GM20431 (cell line): ENCODE data around the gene SH3BP2.

ENCODE experiments used
- in situ Hi-C: fragments of 300-500 bp; cut with MseI, MboI; formaldehyde crosslinking; loops from one replicate; pipeline ENCODE4 v1.15.0; 2020; ENCODE audit warnings: low sequenced_read_pairs; ENCODE audit not compliant: unreplicated experiment

Gene SH3BP2, protein sequence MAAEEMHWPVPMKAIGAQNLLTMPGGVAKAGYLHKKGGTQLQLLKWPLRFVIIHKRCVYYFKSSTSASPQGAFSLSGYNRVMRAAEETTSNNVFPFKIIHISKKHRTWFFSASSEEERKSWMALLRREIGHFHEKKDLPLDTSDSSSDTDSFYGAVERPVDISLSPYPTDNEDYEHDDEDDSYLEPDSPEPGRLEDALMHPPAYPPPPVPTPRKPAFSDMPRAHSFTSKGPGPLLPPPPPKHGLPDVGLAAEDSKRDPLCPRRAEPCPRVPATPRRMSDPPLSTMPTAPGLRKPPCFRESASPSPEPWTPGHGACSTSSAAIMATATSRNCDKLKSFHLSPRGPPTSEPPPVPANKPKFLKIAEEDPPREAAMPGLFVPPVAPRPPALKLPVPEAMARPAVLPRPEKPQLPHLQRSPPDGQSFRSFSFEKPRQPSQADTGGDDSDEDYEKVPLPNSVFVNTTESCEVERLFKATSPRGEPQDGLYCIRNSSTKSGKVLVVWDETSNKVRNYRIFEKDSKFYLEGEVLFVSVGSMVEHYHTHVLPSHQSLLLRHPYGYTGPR

DNA sequence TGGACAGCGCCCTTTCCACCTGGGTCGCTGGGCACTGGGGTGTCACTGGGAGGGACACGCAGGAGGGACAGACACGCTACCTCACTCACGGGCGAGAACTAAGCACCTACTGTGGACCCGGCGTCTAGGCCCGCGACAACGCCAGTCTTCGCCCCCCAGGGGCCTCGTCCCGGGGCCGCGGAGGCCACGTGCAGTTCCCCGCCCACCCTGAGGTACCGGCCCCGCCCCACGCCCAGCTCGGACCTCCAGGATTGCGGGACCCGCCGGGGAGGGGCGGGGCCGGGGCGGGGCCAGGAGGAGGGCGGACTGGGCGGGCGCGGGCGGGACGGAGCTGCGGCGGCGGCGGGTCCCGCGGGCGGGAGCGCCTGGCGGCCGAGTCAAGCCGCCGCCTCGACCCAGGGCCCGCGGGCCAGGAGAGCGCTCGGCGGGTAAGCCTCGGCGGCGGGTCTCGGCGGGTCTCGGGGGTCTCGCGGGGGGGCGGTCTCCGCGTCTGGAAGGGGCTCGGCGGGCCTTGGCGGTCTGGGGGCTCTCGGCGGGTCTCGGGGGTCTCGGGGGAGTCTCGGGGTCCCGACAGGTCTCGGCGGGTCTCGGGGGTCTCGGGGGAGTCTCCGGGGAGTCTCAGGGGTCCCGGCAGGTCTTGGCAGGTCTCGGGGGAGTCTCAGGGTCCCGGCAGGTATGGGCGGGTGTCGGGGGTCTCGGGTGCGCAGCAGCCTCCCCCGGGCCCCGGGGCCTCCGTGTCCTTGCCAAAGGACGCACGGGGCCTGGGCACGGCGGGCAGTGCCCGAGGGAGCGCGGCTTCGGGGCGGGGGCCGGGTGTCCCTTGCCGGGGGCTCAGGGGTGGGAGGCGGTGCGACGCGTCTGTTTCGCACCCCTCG, at the start of gene SH3BP2:
SH3BP2 (plus strand) TSS at position 375 of the 875 bp plus-strand sequence. CDS start 27,533 bp downstream, outside the sequence.
- in situ Hi-C loops = no loop called here

DNA sequence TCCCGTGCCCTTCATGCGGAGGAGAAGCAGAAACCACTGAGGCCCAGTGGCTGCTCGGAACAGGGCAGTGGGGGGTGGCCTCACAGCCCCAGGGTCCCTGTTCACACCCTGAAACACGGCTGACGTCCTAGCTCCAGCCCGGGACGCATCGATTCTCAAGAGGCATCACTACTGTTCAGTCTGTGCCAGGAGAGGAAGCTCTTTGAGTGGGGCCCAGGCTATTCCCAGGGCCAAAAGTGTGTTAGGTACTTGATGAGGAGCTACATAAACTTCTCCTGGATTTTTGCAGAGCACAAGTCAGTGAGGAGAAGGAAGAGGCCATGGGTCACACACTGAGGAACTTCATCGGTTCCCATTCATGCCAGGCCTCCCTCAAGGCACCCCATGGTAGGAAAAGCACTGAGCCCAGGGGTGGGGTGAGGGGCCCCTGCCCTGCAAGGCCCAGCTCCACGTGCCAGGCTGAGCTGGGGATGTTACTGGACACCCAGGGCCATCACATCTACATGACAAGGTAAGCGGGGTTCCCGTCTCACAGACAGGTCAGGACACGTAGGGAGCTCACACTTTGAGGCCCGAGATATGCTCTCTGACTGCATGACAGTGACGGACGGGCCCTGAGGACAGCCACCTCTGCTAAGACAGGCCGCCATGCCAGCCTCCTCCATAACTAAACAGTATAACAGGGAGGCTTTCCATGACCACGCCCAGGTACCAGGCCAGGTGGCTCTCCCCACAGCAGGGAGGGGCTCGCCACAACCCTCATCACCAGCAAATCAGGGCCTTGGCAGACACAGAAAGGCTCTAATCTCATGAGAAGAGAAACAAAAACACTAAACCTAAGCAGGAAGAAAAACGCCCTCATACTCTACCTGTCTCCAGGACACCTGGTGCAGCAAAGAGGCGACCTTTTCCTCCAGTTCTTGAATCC, 49.1 kb upstream of the SH3BP2 start:
- in situ Hi-C loops = no loop called here

DNA sequence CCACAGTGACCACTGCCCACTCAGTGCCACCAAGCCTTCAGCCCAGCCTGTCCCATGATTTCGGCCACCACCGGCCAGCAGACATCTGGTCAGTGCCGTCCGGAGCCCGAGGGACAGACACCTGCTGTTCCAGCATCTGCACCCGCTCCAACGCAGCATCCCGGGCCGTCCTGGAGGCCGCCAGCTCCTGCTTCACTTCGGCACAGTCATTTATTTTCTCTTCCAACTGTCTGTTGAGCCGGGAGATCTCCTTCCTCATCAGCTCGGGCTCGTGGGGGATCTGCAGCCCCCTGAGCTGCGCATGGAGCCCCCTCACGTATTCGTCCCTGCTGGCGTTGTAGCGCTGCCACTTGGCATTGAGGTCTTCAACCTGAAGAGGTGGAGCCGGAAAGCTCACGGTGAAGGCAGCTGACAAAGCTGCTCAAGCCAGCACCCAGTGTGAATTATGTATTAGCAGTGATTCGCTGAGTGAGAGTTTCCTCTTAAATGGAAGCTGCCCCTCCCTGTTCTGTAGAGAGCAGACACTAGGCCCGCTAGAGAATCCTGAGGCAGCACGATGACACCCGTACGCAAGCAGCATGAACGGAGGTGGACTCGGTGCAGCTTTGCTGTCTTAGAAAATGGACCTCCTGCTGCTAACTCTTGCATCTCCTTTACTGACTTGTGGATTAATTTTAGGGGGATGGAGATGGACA, 48.2 kb upstream of the SH3BP2 start:
- in situ Hi-C loops = no loop called here

DNA sequence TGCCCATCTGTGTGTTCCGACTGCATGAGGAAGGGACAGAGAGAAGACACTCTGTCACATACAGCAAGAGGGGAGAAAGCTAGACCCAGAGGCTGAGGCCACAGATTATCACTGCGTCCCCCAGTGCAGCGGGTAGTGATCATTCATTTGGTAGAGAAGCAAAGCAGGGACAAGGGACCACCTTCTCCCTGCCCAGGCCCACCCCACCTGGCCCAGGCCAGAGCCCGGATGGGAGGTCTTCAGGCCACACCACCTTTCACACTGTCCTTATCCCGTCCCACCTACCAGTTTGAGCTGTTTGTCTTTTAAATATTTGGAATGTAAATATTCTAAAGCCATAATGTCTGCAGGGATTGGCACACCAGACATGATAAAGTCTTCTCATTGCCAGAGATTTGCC, 47.4 kb upstream of the SH3BP2 start:
- in situ Hi-C loops = no loop called here

DNA sequence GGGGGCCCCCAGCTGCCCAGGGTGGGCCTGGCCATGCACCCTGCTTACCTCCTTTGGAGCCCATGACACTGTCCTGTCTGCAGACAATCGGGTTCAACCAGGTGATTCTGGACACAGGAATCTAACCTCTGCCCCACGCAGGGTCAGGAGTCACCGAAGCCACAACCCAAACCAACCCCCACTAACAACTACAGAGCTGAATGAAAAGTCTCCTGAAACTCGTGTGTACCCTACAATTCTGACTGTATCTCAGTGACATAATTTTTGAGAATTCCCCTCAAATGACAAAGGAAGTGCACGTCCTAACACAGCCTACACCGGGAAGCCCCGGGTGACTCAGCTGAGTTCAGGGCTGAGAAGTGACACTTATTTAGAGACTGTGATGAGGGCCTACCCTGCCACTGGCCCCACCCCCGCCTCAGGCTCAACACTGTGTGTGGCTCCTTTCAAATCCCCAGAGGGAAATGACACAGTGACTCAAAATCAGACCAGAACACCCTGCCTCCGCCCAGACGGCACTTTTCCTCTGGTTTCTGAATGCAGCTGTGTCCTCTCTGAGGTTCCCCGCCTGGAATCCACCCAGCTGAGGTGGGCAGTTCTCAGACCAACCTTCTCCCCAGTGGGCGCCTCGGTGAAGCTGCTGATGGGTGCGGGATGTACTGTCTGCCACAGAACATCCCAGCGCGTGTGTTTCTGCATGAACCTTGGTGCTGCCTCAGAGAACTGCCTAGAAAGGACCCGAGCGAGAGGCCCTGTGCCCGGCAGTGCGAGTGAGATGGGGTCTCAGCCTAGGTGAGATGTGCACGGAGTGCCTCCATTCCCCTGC, 46.7 kb upstream of the SH3BP2 start:
- in situ Hi-C loops = no loop called here

DNA sequence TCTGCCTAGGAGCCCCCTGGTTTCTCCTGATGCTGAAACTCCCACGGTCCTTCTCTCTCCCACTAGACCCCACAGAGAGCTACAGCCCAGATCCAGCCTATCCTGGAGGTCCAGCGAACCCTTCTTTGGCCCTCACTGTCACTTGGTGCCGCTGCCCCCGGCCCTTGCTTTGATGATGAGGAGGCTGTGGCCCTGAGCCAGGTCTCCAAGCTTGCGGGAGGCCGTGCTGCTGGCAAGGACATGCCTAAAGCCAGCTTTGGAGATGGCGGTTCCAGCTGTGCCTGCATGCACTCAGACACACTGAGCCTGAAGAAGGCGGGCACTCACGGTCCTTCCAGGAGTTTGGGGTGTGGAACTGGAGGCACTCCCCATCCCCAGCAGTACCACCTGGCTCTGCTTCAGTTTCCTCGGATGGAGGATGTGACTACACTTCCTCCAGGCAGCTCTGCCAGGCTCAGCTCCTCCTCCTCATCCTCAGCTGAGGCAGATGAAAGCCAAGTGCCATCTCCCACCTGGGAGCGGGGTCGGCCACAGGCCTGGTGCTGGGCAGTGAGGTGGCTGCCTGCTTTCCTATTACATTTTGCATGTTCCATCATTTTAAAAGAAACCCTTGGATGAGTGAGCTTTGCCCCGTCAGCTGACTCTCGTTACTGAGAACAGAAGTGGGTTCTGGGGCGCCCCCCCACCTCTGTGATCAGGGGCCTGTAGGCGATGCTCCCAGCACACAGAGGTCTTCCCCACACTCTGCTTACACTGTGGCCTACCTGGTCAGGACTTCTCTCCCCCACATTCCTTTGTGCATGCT, 45.8 kb upstream of the SH3BP2 start:
- in situ Hi-C loops = no loop called here

DNA sequence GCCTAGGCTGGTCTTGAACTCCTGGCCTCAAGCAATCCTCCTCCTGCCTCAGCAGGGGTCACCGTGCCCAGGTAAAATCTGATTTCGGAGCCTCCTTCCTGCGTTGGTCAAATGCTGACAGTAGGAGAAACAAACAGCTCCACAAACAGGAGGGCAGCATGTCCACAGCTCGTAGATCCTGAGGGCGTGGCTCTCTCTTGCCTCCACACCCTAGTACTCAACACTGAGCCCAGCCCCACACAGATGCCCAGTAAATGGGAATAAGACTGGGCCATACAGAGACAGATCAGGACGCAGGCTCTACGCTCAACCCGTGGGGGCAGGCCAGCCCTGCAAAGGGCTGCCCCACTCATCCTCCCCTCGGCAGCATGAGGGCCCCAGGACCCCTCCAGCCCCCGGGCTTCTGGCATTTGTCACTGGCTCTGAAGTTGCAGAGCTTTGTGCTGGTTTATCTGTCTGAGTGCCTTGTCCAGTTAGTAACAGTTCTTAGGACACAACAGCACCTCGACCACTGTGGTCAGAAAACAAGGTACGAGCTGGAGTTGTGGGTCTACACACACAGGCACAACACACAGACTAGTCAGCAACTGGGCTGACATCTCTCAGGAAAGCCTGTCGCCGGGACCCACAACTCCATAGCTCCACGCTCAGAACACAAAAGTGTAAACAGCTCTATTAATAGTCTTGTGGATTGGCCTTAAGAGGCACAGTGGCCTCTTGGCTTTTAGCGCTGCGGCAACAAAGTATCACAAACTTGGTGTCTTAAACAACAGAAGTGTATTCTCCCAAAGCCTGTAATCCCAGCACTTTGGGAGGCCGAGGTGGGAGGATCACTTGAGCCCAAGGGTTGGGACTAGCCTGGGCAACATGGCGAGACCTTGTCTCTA, 41.9 kb upstream of the SH3BP2 start:
- in situ Hi-C loops = loop anchor here (25.0 kb wide), 1 partner anchor 186 kb away; no protein-coding TSS in a partner anchor

DNA sequence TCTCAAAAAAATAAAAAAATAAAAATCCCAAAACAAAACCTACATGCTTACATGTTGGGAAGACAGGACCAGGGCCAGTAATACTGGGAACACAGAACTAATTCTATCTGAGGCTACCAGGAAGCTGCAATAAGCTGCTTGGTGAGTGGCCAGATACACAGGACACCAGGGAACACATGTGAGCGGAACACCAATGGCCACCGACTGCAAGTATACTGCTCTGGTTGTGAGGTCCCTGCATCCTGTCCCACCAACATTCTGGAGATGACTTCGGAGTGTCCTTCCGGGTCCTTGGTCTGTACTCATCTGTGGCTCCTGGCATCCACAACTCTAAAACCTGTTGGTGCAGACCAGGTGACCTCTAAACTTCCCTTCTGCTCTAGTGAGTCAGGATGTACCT, 39.4 kb upstream of the SH3BP2 start:
- in situ Hi-C loops = loop anchor here (25.0 kb wide), 1 partner anchor 184 kb away; no protein-coding TSS in a partner anchor

DNA sequence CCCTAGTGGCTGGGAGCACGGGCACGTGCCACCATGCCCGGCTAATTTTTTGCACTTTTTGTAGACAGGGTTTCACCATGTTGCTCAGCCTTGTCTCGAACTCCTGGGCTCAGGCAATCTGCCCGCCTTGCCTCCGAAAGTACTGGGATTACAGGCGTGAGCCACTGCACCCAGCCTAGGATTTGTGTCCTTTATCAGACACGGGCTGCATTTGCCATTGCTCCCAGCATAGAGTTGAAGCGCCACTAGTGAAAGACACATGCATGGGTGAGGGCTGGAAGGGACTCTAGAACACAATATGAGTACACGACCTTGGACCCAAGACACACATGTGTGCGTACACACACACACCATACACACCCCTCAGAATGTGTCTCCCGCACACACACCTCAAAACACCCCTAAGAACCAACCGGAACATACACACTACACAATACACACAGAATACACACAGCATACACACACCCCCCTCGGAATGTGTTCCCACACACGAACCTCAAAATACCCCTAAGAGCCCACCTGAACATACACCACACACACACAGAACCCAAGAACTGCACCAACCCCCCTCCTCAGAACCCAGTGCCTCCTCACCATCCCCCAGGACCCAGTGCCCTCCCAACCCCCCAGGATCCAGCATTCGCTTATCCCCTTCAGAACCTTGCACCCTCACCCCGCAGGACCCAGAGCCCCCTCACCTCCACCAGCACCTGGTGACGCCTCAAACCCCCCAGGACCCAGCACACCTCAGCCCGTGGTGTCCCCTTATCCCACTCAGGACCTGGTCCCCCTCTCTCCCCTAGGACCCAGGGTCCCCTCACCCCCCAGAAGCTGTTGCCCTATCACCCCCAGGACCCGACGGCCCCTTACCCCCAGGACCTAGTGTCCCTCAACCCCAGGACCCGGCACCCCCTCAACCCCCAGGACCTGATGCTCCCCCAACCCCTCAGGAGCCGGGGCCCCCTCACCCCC, 37.8 kb upstream of the SH3BP2 start:
- in situ Hi-C loops = loop anchor here (25.0 kb wide), 1 partner anchor 182 kb away; no protein-coding TSS in a partner anchor

DNA sequence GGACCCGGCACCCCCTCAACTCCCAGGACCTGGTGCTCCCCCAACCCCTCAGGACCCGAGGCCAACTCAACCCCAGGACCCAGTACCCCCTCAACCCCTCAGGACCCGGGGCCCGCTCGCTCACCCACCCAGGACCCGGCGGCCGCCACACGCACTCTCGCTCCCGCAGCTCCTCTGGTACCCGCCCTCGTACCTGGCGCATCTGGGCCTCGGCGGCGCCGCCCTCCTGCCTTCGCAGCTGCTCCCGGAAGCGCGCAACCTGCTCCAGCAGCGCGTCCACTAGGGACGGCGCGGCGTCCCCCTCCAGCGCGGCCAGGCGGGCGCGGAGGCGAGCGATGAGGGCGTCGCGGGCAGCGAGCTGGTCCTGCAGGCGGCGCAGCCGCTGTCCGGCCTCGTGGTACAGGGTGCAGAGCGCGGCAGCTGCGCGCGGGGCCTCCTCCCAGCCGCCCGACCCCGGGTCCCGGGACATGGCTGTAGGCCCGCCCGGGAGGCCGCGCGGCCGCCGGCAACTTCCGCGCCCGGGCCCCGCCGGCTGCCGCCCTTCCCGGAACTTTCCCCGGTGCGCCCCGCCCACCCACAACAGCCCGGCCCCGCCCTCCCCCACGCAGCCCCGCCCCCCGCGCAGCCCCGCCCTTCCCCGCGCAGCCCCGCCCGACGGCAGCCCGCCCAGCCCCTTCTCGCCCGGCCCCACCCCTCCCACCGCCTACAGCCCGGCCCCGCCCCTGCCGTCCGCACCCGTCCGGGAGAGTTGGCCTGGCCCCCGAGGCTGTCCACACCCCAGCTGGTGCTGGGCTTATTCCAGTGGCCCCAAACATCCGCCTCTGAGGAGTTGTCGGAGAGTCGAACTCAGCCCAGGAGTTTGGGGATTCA, 36.8 kb upstream of the SH3BP2 start, which contains the start of gene TNIP2:
TNIP2 (minus strand) TSS at position 516 of the 870 bp plus-strand sequence; CDS start at position 469, 47 bp downstream.
- in situ Hi-C loops = loop anchor here (25.0 kb wide), 1 partner anchor 181 kb away; no protein-coding TSS in a partner anchor

DNA sequence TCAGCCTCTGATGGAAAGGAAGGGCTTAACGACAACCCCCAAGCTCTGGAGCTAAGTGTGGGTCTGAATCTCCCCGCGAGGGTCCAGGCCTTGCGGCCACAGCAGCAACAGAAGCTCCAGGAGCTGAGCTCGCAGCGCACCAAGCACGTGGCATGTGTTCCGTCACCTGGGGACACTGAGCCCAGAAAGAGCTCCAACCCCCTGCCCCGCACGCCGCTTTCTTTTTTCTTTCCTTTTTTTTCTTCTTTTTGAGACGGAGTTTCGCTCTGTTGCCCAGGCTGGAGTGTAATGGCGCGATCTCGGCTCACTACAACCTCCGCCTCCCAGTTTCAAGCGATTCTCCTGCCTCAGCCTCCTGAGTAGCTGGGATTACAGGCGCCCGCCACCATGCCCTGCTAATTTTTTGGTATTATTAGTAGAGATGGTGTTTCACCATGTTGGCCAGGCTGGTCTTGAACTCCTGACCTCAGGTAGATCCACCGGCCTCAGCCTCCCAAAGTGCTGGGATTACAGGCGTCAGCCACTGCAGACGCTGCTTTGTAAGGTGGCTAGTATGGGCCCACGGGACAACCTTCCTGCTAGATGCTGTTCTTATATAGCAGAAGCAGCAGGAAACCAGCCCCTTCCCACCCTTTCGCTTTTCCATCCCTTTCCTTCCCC, 36.1 kb upstream of the SH3BP2 start:
- in situ Hi-C loops = loop anchor here (25.0 kb wide), 1 partner anchor 180 kb away; no protein-coding TSS in a partner anchor

DNA sequence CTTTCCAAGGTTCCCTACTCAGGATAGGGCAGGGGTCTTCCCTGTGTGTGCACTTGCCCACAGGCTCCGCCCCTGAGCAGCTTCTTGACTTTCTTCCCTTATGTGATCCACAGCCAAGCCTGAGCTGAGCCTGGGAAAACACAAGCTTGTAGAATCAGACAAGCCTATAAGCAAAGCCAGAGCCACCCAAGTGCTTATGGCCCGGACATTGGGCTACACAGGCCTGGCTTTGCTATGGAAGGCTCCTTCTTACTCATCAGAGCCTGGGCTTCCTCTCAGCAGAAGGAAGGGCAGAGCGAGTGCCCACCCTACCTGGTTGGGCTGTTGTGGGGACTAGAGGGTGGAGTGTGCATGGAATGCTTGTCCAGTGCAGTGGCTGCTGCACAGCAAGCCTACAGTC, 35.5 kb upstream of the SH3BP2 start:
- in situ Hi-C loops = loop anchor here (25.0 kb wide), 1 partner anchor 180 kb away; no protein-coding TSS in a partner anchor
